Aortic smooth muscle cell (primary cell): ENCODE results near the gene NKX2-8. TPM values are rescaled to one million over a fixed set of nuclear protein-coding genes. Genes with fewer than 3 reads are reported as not detected.

Experiments
- total RNA-seq: library from RNA; depleted of rRNA; stranded (reverse); fragments of >200 nt; gene quantifications from 2 replicates; pipeline ENCODE4 v1.2.3, GENCODE V29; 2014

Gene NKX2-8
- not detected in 2 replicates for total RNA-seq

GRCh38 chr14:36582011-36582873, at the start of gene NKX2-8:
Gene NKX2-8, minus strand, starts transcription at chr14:36582614. Its CDS starts 225 bp downstream, at chr14:36582389.

Other genes starting within 250 kb of the NKX2-8 start
- not detected in 2 replicates for gene NKX2-1, start 62.4 kb downstream of the NKX2-8 start, total RNA-seq
- 0.12 and 0.26 TPM in 2 replicates for gene PAX9, start 79.2 kb upstream of the NKX2-8 start, total RNA-seq